Activated CD8-positive, alpha-beta memory T cell treated with anti-CD3 and anti-CD28 coated beads, Interleukin-2, amount 50 U/mL, for 1 hour (primary cell): ENCODE data around the gene MPL.

Experiments used
- DNase-seq: peaks from one replicate; pipeline ENCODE4 v3.0.0-alpha.2; 2020; ENCODE audit errors: extremely low read depth

The MPL gene

GRCh38 chr1:43325381-43325780 lies 12.2 kb upstream of the MPL start:
- DNase-seq = no peak

- DNase-seq = no peak
Measured at GRCh38 chr1:43327549-43328292, 9.9 kb upstream of the MPL start.

- no peak for DNase-seq
Measured at GRCh38 chr1:43329995-43330751, 7.4 kb upstream of the MPL start.

GRCh38 chr1:43331688-43332087 lies 5.9 kb upstream of the MPL start:
- DNase-seq = no peak

GRCh38 chr1:43334453-43335205 lies 3.0 kb upstream of the MPL start:
- DNase-seq = no peak

GRCh38 chr1:43338001-43338400 lies 383 bp downstream of the MPL start:
- no peak for DNase-seq

- DNase-seq = no peak
Measured at GRCh38 chr1:43339584-43340232, 2.1 kb downstream of the MPL start.

GRCh38 chr1:43340559-43340958 lies 2.9 kb downstream of the MPL start:
- no peak for DNase-seq

- DNase-seq = no peak
Measured at GRCh38 chr1:43344267-43344850, 6.7 kb downstream of the MPL start.

GRCh38 chr1:43345120-43345519 lies 7.5 kb downstream of the MPL start:
- DNase-seq = no peak

GRCh38 chr1:43346636-43347035 lies 9.0 kb downstream of the MPL start:
- DNase-seq = no peak

GRCh38 chr1:43348343-43348808 lies 10.8 kb downstream of the MPL start:
- no peak for DNase-seq

GRCh38 chr1:43348809-43349593 lies 11.4 kb downstream of the MPL start:
- peak; percentile 43 for DNase-seq

GRCh38 chr1:43349594-43350306 lies 12.1 kb downstream of the MPL start:
- no peak for DNase-seq

- DNase-seq = no peak
Measured at GRCh38 chr1:43350976-43351375, 13.4 kb downstream of the MPL start.

GRCh38 chr1:43351421-43352350 lies 14.1 kb downstream of the MPL start:
- no peak for DNase-seq

- DNase-seq = no peak
Measured at GRCh38 chr1:43352351-43352705, 14.7 kb downstream of the MPL start.

GRCh38 chr1:43352881-43353280 lies 15.3 kb downstream of the MPL start:
- DNase-seq = no peak

- no peak for DNase-seq
Measured at GRCh38 chr1:43354471-43354870, 16.9 kb downstream of the MPL start.
